Measurements from ENCODE around the gene FAM83D. TPM values are rescaled to one million over a fixed set of nuclear protein-coding genes. Genes with fewer than 3 reads are reported as not detected.

Gene FAM83D
- total and polyA plus RNA-seq, 8 donors, result 0.06 to 0.38 (median 0.22) TPM; not detected in 1

GRCh38 chr20:38900606-38901005 is 25.6 kb upstream of the FAM83D start:
- intact Hi-C loops (cut with DNase I), result no loop called here
- TF ChIP-seq CTCF (IDR thresholded peaks at IDR 0.05), result no peak
- no peak overlapping the region for H3K4me3 ChIP-seq
- no peaks in the 10 kb centered on the region for H3K36me3 ChIP-seq
- ATAC-seq, result no peak
- H3K27me3 ChIP-seq, result no peaks in the 10 kb centered on the region
- WGBS, 2 donors, result 55 to 64% methylated on average over 13 of the region's 13 CpGs
- no peak for DNase-seq
- FAIRE-seq, result no peak
- no peaks in the 10 kb centered on the region for H3K4me1 ChIP-seq
- no peak overlapping the region for H3K27ac ChIP-seq
- no peaks in the 10 kb centered on the region for H3K9me3 ChIP-seq

GRCh38 chr20:38902601-38903000 is 23.6 kb upstream of the FAM83D start:
- FAIRE-seq (no peak), DNase-seq (no peak), ATAC-seq (no peak)
- Histone ChIP-seq H3K27me3 (no peaks in the 10 kb centered on the region), H3K27ac (no peak overlapping the region), H3K4me1 (no peaks in the 10 kb centered on the region), H3K36me3 (no peaks in the 10 kb centered on the region), H3K4me3 (no peak overlapping the region), H3K9me3 (no peaks in the 10 kb centered on the region)
- intact Hi-C loops (cut with DNase I), result no loop called here
- 86 to 91% methylated on average over 8 of the region's 8 CpGs for WGBS, 2 donors
- no peak for TF ChIP-seq CTCF (IDR thresholded peaks at IDR 0.05)

GRCh38 chr20:38903335-38903734 is 22.9 kb upstream of the FAM83D start:
- FAIRE-seq (no peak), DNase-seq (no peak), ATAC-seq (no peak)
- TF ChIP-seq CTCF (IDR thresholded peaks at IDR 0.05), result no peak
- Histone ChIP-seq H3K4me1 (no peaks in the 10 kb centered on the region), H3K27me3 (no peaks in the 10 kb centered on the region), H3K27ac (no peak overlapping the region), H3K9me3 (no peaks in the 10 kb centered on the region), H3K36me3 (no peaks in the 10 kb centered on the region), H3K4me3 (no peak overlapping the region)
- 42 to 52% methylated on average over 5 of the region's 5 CpGs for WGBS, 2 donors
- intact Hi-C loops (cut with DNase I), result no loop called here

- intact Hi-C loops (cut with DNase I), result no loop called here
- DNase-seq (no peak), FAIRE-seq (no peak), ATAC-seq (no peak)
- no peaks in the 10 kb centered on the region for H3K9me3 ChIP-seq
- H3K27ac ChIP-seq, result no peak overlapping the region
- no peaks in the 10 kb centered on the region for H3K36me3 ChIP-seq
- H3K4me1 ChIP-seq, result no peaks in the 10 kb centered on the region
- no peak overlapping the region for H3K4me3 ChIP-seq
- no peak for TF ChIP-seq CTCF (IDR thresholded peaks at IDR 0.05)
- 50 to 95% methylated on average over 1 of the region's 1 CpG for WGBS, 2 donors
- H3K27me3 ChIP-seq, result no peaks in the 10 kb centered on the region
Measured at GRCh38 chr20:38905375-38905774, 20.8 kb upstream of the FAM83D start.

- Histone ChIP-seq H3K9me3 (no peaks in the 10 kb centered on the region), H3K4me1 (no peaks in the 10 kb centered on the region), H3K27me3 (no peaks in the 10 kb centered on the region), H3K27ac (no peak overlapping the region), H3K36me3 (no peaks in the 10 kb centered on the region), H3K4me3 (no peak overlapping the region)
- DNase-seq (no peak), FAIRE-seq (no peak), ATAC-seq (no peak)
- no peak for TF ChIP-seq CTCF (IDR thresholded peaks at IDR 0.05)
- WGBS, 2 donors, result 75 to 83% methylated on average over 13 of the region's 13 CpGs
- intact Hi-C loops (cut with DNase I), result no loop called here
Measured at GRCh38 chr20:38907918-38908677, 18.1 kb upstream of the FAM83D start.
